GM21529 (cell line): Measurements from ENCODE around the gene SPRYD4.
A peak's percentile ranks its signal among the peaks of the same experiment; 100 is the strongest.

Source experiments
- ATAC-seq: cut with Tn5 transposase; IDR thresholded peaks from one replicate; pipeline ENCODE4 v1.9.1; 2021; ENCODE audit not compliant: unreplicated experiment

Gene SPRYD4

GRCh38 chr12:56520048-56520447 lies 51.7 kb downstream of the SPRYD4 start:
- ATAC-seq = no peak

DNA sequence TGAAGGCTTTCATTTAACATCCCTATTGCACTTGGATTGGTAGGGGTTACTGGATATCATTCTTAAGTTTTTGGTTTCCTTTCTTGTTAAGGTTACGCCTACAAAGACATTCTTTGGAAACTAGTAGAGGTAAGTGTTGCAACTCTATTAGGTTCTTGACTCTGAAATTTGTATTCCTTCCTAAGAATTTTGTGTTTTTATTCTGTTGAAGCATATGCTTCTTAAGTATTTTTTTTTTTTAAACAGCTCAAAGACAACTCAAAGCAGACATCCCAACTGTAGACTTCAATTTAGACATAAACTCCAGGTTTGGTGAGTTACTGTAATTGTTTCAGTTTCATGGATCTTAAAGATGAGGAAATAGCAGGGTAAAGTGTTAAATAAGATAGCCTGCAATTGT lies 52.1 kb downstream of the SPRYD4 start:
- no peak for ATAC-seq

DNA sequence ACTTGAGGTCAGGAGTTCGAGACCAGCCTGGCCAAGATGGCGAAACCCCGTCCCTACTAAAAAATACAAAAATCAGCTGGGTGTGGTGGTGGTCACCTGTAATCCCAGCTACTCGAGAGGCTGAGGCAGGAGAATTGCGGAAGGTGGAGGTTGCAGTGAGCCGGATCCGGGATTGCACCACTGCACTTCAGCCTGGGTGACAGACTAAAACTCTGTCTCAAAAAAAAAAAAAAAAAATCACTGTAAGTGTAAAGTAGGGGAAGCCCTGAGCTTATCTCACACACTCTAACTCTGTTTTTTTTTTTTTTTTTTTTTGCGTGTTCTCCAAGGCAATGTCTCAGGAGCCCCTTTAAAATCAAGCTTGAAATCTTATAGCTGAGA lies 52.8 kb downstream of the SPRYD4 start:
- no peak for ATAC-seq

- ATAC-seq = peak; percentile 66
Measured at GRCh38 chr12:56521590-56522371, 53.4 kb downstream of the SPRYD4 start, which contains the start of gene RBMS2. Gene RBMS2, plus strand, starts transcription at chr12:56521820. Its CDS starts 204 bp downstream, at chr12:56522024.

GRCh38 chr12:56522411-56523193 lies 54.2 kb downstream of the SPRYD4 start:
- ATAC-seq = no peak

DNA sequence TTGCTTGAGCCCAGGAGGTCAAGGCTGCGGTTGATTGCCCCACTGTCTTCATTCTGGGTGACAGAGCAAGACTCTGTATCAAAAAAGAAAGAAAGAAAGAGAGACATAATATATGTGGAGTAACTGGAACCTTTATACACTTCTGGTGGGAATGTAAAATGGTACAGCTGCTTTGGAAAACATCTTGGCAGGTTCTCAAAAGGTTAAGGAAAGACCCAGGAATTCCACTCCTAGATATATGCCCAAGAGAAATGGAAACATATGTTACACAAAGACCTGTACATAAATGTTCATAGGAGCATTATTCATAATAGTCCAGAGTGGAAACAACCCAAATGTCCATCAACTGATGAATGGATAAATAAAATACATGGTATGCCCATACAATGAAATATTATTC lies 60.5 kb downstream of the SPRYD4 start:
- ATAC-seq = no peak
